GM12891 (cell line): Measurements from ENCODE around the gene LY9.

Experiments used
- PAX5 ChIP-seq: IDR thresholded peaks from 2 replicates; pipeline ENCODE4 v1.6.1; 2011; ENCODE audit warnings: low read length, moderate library complexity, mild to moderate bottlenecking; ENCODE audit not compliant: insufficient read depth, severe bottlenecking
- POLR2A ChIP-seq: IDR thresholded peaks from 2 replicates; pipeline ENCODE4 v1.6.1; 2011; ENCODE audit warnings: low read depth, low read length, control low read depth
- POLR2AphosphoS5 ChIP-seq: IDR thresholded peaks from 2 replicates; pipeline ENCODE4 v1.6.1; 2011; ENCODE audit warnings: low read depth, low read length, control low read depth
- POU2F2 ChIP-seq: IDR thresholded peaks from 2 replicates; pipeline ENCODE4 v1.6.1; 2011; ENCODE audit warnings: low read depth, mild to moderate bottlenecking, control low read depth, low read length, moderate library complexity
- SPI1 ChIP-seq: IDR thresholded peaks from 2 replicates; pipeline ENCODE4 v1.6.1; 2011; ENCODE audit warnings: low read depth, low read length, control low read depth
- TAF1 ChIP-seq: IDR thresholded peaks from 2 replicates; pipeline ENCODE4 v1.6.1; 2011; ENCODE audit warnings: low read depth, low read length, control low read depth

- TF ChIP-seq POLR2A (no peak), POLR2AphosphoS5 (no peak), TAF1 (no peak), SPI1 (no peak), PAX5 (no peak), POU2F2 (no peak)
Measured at GRCh38 chr1:160836561-160836960, 40.6 kb downstream of the LY9 start.
